ENCODE data around the gene SMARCA2.

SMARCA2 gene

GRCh38 chr9:2170722-2171121 lies 155.6 kb downstream of the SMARCA2 start:
- DNase-seq (ENCODE audit: low read depth in 2 of 2): no peak

GRCh38 chr9:2173170-2173569 lies 158.0 kb downstream of the SMARCA2 start:
- DNase-seq (ENCODE audit: low read depth in 2 of 2): no peak

GRCh38 chr9:2173861-2174260 lies 158.7 kb downstream of the SMARCA2 start:
- no peak for DNase-seq (ENCODE audit: low read depth in 2 of 2)

- DNase-seq (ENCODE audit: low read depth in 2 of 2): no peak
These were observed 159.2 kb downstream of the SMARCA2 start for GRCh38 chr9:2174306-2174705.

GRCh38 chr9:2174911-2175310 lies 159.8 kb downstream of the SMARCA2 start:
- DNase-seq (ENCODE audit: low read depth in 2 of 2): no peak

- no peak for DNase-seq (ENCODE audit: low read depth in 2 of 2)
These were observed 162.0 kb downstream of the SMARCA2 start for GRCh38 chr9:2177121-2177520.

GRCh38 chr9:2178034-2178734 lies 163.0 kb downstream of the SMARCA2 start:
- DNase-seq (ENCODE audit: low read depth in 2 of 2): no peak

GRCh38 chr9:2179567-2179966 lies 164.4 kb downstream of the SMARCA2 start:
- no peak for DNase-seq (ENCODE audit: low read depth in 2 of 2)

- DNase-seq (ENCODE audit: low read depth in 2 of 2): no peak
These were observed 165.0 kb downstream of the SMARCA2 start for GRCh38 chr9:2180154-2180553.

- no peak for DNase-seq (ENCODE audit: low read depth in 2 of 2)
These were observed 165.6 kb downstream of the SMARCA2 start for GRCh38 chr9:2180704-2181103.

- no peak for DNase-seq (ENCODE audit: low read depth in 2 of 2)
These were observed 166.6 kb downstream of the SMARCA2 start for GRCh38 chr9:2181792-2182191.

GRCh38 chr9:2190939-2191608 lies 175.9 kb downstream of the SMARCA2 start:
- no peak for DNase-seq (ENCODE audit: low read depth in 2 of 2)

GRCh38 chr9:2191609-2191972 lies 176.4 kb downstream of the SMARCA2 start:
- DNase-seq (ENCODE audit: low read depth in 2 of 2): no peak

- no peak for DNase-seq (ENCODE audit: low read depth in 2 of 2)
These were observed 177.3 kb downstream of the SMARCA2 start for GRCh38 chr9:2192356-2192979.

GRCh38 chr9:2193552-2193951 lies 178.4 kb downstream of the SMARCA2 start:
- no peak for DNase-seq (ENCODE audit: low read depth in 2 of 2)

- DNase-seq (ENCODE audit: low read depth in 2 of 2): no peak
These were observed 180.1 kb downstream of the SMARCA2 start for GRCh38 chr9:2195211-2195610.

GRCh38 chr9:2196757-2197156 lies 181.6 kb downstream of the SMARCA2 start:
- DNase-seq (ENCODE audit: low read depth in 2 of 2): no peak

- no peak for DNase-seq (ENCODE audit: low read depth in 2 of 2)
These were observed 183.9 kb downstream of the SMARCA2 start for GRCh38 chr9:2198956-2199635.

GRCh38 chr9:2199999-2200796 lies 185.1 kb downstream of the SMARCA2 start:
- no peak for DNase-seq (ENCODE audit: low read depth in 2 of 2)

- no peak for DNase-seq (ENCODE audit: low read depth in 2 of 2)
These were observed 193.3 kb downstream of the SMARCA2 start for GRCh38 chr9:2208465-2208864.

GRCh38 chr9:2208991-2209390 lies 193.8 kb downstream of the SMARCA2 start:
- no peak for DNase-seq (ENCODE audit: low read depth in 2 of 2)

- no peak for DNase-seq (ENCODE audit: low read depth in 2 of 2)
These were observed 194.3 kb downstream of the SMARCA2 start for GRCh38 chr9:2209400-2209799.
